ENCODE data around the gene PLA2G4E. TPM values are rescaled to one million over a fixed set of nuclear protein-coding genes. Genes with fewer than 3 reads are reported as not detected.

PLA2G4E gene
- total and polyA plus RNA-seq, 11 donors, result 0.01 to 1.1 (median 0.05) TPM; not detected in 6

- peaks cover 9 to 91% (median 78%) of the 10 kb centered on the region in 12 donors for H3K4me1 ChIP-seq
- intact Hi-C loops (cut with DNase I), result no loop called here
- TF ChIP-seq POLR2A (IDR thresholded peaks at IDR 0.05) (no peak), CTCF (IDR thresholded peaks at IDR 0.05) (no peak)
- DNase-seq, result no peak
- no peak for ATAC-seq
- WGBS, 4 donors, result 70 to 89% (median 78%) methylated on average over 7 of the region's 7 CpGs
- peak overlapping the region in 8 of 12 donors; percentile 61 to 88 (median 78) for H3K27ac ChIP-seq
- H3K27me3 ChIP-seq, result no peaks in the 10 kb centered on the region
- no peak overlapping the region for H3K4me3 ChIP-seq
- no peaks in the 10 kb centered on the region for H3K9me3 ChIP-seq
- peaks cover 0 to 74% (median 21%) of the 10 kb centered on the region in 9 donors for H3K36me3 ChIP-seq
Measured at GRCh38 chr15:41942886-41943285, 78.0 kb downstream of the PLA2G4E start.

- Histone ChIP-seq H3K9me3 (no peaks in the 10 kb centered on the region), H3K36me3 (peaks cover 0 to 72% (median 21%) of the 10 kb centered on the region in 9 donors), H3K4me3 (no peak overlapping the region), H3K27me3 (no peaks in the 10 kb centered on the region), H3K27ac (peak overlapping the region; percentile 26 to 88 (median 58)), H3K4me1 (peaks cover 9 to 93% (median 77%) of the 10 kb centered on the region in 12 donors)
- TF ChIP-seq CTCF (IDR thresholded peaks at IDR 0.05), result no peak
- TF ChIP-seq POLR2A (IDR thresholded peaks at IDR 0.05), result no peak
- intact Hi-C loops (cut with DNase I), result no loop called here
- no peak for DNase-seq
- no peak for ATAC-seq
- WGBS, 4 donors, result 68 to 83% (median 74%) methylated on average over 22 of the region's 22 CpGs
Measured at GRCh38 chr15:41941644-41942415, 79.0 kb downstream of the PLA2G4E start.

GRCh38 chr15:41940441-41940857 lies 80.4 kb downstream of the PLA2G4E start:
- Histone ChIP-seq H3K9me3 (no peaks in the 10 kb centered on the region), H3K4me3 (no peak overlapping the region), H3K36me3 (peaks cover 0 to 62% (median 21%) of the 10 kb centered on the region in 9 donors), H3K27ac (peak overlapping the region in 8 of 12 donors; percentile 17 to 88 (median 52)), H3K4me1 (peaks cover 6 to 93% (median 71%) of the 10 kb centered on the region in 12 donors), H3K27me3 (no peaks in the 10 kb centered on the region)
- ATAC-seq, result peak in 1 of 4 donors; percentile 7
- intact Hi-C loops (cut with DNase I), result no loop called here
- DNase-seq, result no peak
- WGBS, 4 donors, result 43 to 59% (median 52%) methylated on average over 13 of the region's 13 CpGs
- TF ChIP-seq POLR2A (IDR thresholded peaks at IDR 0.05) (no peak), CTCF (IDR thresholded peaks at IDR 0.05) (no peak)

- Histone ChIP-seq H3K36me3 (peaks cover 0 to 58% (median 21%) of the 10 kb centered on the region in 9 donors), H3K9me3 (no peaks in the 10 kb centered on the region), H3K27me3 (no peaks in the 10 kb centered on the region), H3K27ac (peak overlapping the region in 8 of 12 donors; percentile 17 to 88 (median 52)), H3K4me3 (no peak overlapping the region), H3K4me1 (peaks cover 11 to 93% (median 71%) of the 10 kb centered on the region in 12 donors)
- DNase-seq (no peak), ATAC-seq (no peak)
- intact Hi-C loops (cut with DNase I), result no loop called here
- 92 to 95% (median 94%) methylated on average over 9 of the region's 9 CpGs for WGBS, 4 donors
- TF ChIP-seq CTCF (IDR thresholded peaks at IDR 0.05), result no peak
- TF ChIP-seq POLR2A (IDR thresholded peaks at IDR 0.05), result no peak
Measured at GRCh38 chr15:41939986-41940385, 80.9 kb downstream of the PLA2G4E start.

All from heart left ventricle (tissue), 16 donors.